Natural killer cell (primary cell): ENCODE data around the gene ERMP1. TPM values are rescaled to one million over a fixed set of nuclear protein-coding genes. Genes with fewer than 3 reads are reported as not detected.
"Not testable (repeated sequence)": the region's sequence is repeated elsewhere in the genome, so short reads cannot be mapped to it uniquely, and the experiment has no call there.

ENCODE experiments used
- ATAC-seq, 3 donors: fragments of 150-1000 bp in 2 of 3; fragments of 200-7000 bp in 1 of 3; cut with Tn5 transposase; 1 replicate in 1 of 3; 2 replicates in 2 of 3; pipeline ENCODE4 v1.10.0; 2021; ENCODE audit warnings: mild to moderate bottlenecking in 2 of 3, moderate library complexity in 2 of 3
- DNase-seq, 2 donors: peaks; one replicate each; pipeline versions ENCODE4 v3.0.0 to v3.0.0-alpha.2; 2013 to 2021; ENCODE audit warnings: mixed read lengths in 1 of 2
- H3K27ac ChIP-seq: one replicate; pipeline ENCODE4 v1.5.1; 2013; ENCODE audit warnings: mild to moderate bottlenecking, low read length
- H3K27me3 ChIP-seq: one replicate; pipeline ENCODE4 v1.6.1; 2013; ENCODE audit warnings: low read length; ENCODE audit not compliant: control insufficient read depth, insufficient read depth
- H3K36me3 ChIP-seq: one replicate; pipeline ENCODE4 v1.6.1; 2013; ENCODE audit warnings: low read length; ENCODE audit not compliant: control insufficient read depth, insufficient read depth
- H3K4me1 ChIP-seq: one replicate; pipeline ENCODE4 v1.6.1; 2013; ENCODE audit warnings: low read length; ENCODE audit not compliant: control insufficient read depth, insufficient read depth
- H3K4me3 ChIP-seq: one replicate; pipeline ENCODE4 v1.5.1; 2013; ENCODE audit warnings: low read length
- H3K9me3 ChIP-seq: one replicate; pipeline ENCODE4 v1.6.1; 2013; ENCODE audit warnings: low read length; ENCODE audit not compliant: control insufficient read depth, insufficient read depth
- H3K27ac Mint-ChIP-seq, 2 donors: one replicate each; pipeline ENCODE4 v1.8.0; 2022; ENCODE audit warnings: mild to moderate bottlenecking in 2 of 2, mixed read lengths in 2 of 2, moderate library complexity in 1 of 2
- H3K27me3 Mint-ChIP-seq, 2 donors: one replicate each; pipeline ENCODE4 v1.8.0; 2022; ENCODE audit warnings: low read depth in 2 of 2, mixed read lengths in 2 of 2
- H3K36me3 Mint-ChIP-seq: one replicate; pipeline ENCODE4 v1.8.0; 2022; ENCODE audit warnings: mixed read lengths
- H3K4me1 Mint-ChIP-seq, 2 donors: one replicate each; pipeline ENCODE4 v1.8.0; 2022; ENCODE audit warnings: mixed read lengths in 2 of 2
- H3K4me3 Mint-ChIP-seq: one replicate; pipeline ENCODE4 v1.8.0; 2022; ENCODE audit warnings: mild to moderate bottlenecking, moderate library complexity, mixed read lengths
- H3K9me3 Mint-ChIP-seq, 2 donors: one replicate each; pipeline ENCODE4 v1.8.0; 2022; ENCODE audit warnings: mixed read lengths in 2 of 2
- CTCF ChIP-seq: fragments of 200-600 bp; IDR thresholded peaks from one replicate; pipeline ENCODE4 v1.8.0; 2022; ENCODE audit warnings: antibody characterized with exemption
- WGBS: methylation state at CpG from one replicate; pipeline ENCODE4 v1.1.7; 2013; ENCODE audit warnings: missing lambda C conversion rate; ENCODE audit not compliant: insufficient coverage; 5-methylcytosine and 5-hydroxymethylcytosine counted together
- intact Hi-C: fragments of 100-400 bp; cut with micrococcal nuclease; formaldehyde crosslinking; loops from one replicate; pipeline ENCODE4 v1.14.2; 2022
- total RNA-seq, 4 donors: library from RNA; stranded (reverse); fragments of 120-200 nt in 1 of 4; gene quantifications; one replicate each; pipeline versions ENCODE4 v1.2.3 to v1.2.4, GENCODE V29; 2013 to 2022

Gene ERMP1, protein sequence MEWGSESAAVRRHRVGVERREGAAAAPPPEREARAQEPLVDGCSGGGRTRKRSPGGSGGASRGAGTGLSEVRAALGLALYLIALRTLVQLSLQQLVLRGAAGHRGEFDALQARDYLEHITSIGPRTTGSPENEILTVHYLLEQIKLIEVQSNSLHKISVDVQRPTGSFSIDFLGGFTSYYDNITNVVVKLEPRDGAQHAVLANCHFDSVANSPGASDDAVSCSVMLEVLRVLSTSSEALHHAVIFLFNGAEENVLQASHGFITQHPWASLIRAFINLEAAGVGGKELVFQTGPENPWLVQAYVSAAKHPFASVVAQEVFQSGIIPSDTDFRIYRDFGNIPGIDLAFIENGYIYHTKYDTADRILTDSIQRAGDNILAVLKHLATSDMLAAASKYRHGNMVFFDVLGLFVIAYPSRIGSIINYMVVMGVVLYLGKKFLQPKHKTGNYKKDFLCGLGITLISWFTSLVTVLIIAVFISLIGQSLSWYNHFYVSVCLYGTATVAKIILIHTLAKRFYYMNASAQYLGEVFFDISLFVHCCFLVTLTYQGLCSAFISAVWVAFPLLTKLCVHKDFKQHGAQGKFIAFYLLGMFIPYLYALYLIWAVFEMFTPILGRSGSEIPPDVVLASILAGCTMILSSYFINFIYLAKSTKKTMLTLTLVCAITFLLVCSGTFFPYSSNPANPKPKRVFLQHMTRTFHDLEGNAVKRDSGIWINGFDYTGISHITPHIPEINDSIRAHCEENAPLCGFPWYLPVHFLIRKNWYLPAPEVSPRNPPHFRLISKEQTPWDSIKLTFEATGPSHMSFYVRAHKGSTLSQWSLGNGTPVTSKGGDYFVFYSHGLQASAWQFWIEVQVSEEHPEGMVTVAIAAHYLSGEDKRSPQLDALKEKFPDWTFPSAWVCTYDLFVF
- total RNA-seq = 10 to 100 TPM; 24.7 to 52.0 (median 29.3) TPM
- 69.9 TPM for total RNA-seq (2013)

- DNase-seq (peak; percentile 88 to 93), ATAC-seq (peak; percentile 92 to 97 (median 93))
- H3K27ac Mint-ChIP-seq = peak within 1 kb of the TSS; percentile 91 to 95
- peaks cover 0 to 2% of the 10 kb centered on the region in 2 donors for H3K27me3 Mint-ChIP-seq
- H3K4me3 ChIP-seq = peak within 1 kb of the TSS; percentile 63
- TF ChIP-seq CTCF = peak; percentile 90
- whole genome bisulfite sequencing = 1% methylated on average over 93 of the region's 95 CpGs
- peaks cover 13% of the 10 kb centered on the region for H3K4me1 ChIP-seq
- intact Hi-C loops = loop anchor here (2.0 kb wide), 1 partner anchor 18 kb away; no protein-coding TSS in a partner anchor
- no peaks in the 10 kb centered on the region for H3K36me3 Mint-ChIP-seq
- H3K4me3 Mint-ChIP-seq = peak within 1 kb of the TSS; percentile 95
- H3K27me3 ChIP-seq = no peaks in the 10 kb centered on the region
- peak within 1 kb of the TSS; percentile 1 for H3K27ac ChIP-seq
- peaks cover 8% of the 10 kb centered on the region for H3K36me3 ChIP-seq
- H3K9me3 ChIP-seq = no peaks in the 10 kb centered on the region
- H3K4me1 Mint-ChIP-seq = peaks cover 47 to 48% of the 10 kb centered on the region in 2 donors
- H3K9me3 Mint-ChIP-seq = no peaks in the 10 kb centered on the region
Observed at GRCh38 chr9:5832538-5833529, at the start of gene ERMP1. Gene ERMP1 (minus strand): TSS chr9:5833117. CDS start chr9:5833027, 90 bp downstream.

DNA sequence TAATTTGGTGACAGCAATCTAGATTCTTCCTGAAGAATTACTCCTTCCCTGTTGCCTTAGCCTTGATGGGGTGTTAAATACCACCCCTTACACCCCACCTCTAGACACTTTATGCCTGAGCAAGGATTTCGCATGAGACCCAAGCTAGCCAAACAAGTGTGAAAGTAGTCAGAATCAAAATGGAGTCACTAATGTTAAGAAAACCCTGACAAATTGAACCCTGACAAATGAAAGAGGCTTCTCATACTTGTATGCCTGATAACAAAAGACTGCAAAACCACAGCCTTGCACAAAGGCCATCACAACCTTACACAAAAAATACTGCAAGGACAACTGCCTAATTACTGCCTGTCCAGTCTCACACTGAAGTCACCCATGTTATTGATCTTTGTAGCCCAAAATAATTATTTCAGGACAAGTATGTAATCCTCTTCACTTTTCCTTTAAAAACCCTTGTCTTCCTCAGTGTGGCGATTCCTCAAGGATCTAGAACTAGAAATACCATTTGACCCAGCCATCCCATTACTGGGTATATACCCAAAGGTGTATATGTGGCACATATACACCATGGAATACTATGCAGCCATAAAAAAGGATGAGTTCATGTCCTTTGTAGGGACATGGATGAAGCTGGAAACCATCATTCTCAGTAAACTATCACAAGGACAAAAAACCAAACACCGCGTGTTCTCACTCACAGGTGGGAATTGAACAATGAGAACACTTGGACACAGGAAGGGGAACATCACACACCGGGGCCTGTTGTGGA lies 49.5 kb upstream of the ERMP1 start:
- ATAC-seq, H3K9me3 Mint-ChIP-seq, H3K27ac Mint-ChIP-seq, H3K4me3 Mint-ChIP-seq, H3K27me3 ChIP-seq, intact Hi-C loops, H3K27ac ChIP-seq, H3K36me3 ChIP-seq, H3K9me3 ChIP-seq, H3K27me3 Mint-ChIP-seq, DNase-seq, H3K36me3 Mint-ChIP-seq, H3K4me3 ChIP-seq: not testable (repeated sequence)
- H3K4me1 Mint-ChIP-seq = peaks cover 13 to 24% of the 10 kb centered on the region in 2 donors
- 100% methylated on average over 5 of the region's 5 CpGs for WGBS
- H3K4me1 ChIP-seq = peaks cover 12% of the 10 kb centered on the region

DNA sequence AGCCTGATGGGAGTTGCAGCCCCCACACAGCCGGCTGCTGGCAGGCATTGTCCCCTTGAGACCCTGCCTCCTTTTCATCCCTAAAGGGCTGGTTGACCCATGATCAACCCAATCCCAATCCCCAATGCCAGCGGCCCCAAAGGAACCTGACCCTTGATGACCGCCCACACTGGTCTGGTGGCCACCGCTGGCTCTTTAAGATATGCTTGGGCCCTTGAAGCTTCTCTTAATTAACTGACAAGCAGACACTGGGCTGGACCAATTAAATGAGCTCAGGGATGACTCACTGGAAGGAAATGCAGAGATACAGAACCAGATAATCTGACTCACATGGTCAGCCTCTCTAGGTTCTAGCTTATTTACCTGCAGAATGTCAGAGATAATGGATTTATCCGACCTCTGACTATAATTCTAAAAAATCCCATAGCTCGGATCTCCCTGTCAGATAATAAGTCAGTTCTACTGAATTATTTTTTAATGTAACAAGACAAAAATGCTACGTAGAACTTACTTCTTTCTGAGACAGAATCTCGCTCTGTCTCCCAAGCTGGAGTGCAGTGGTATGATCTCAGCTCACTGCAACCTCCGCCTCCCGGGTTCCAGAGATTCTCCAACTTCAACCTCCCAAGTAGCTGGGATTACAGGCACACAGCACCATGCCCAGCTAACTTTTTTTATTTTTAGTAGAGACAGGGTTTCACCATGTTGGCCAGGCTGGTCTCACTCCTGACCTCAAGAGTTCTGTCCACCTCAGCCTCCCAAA lies 46.7 kb upstream of the ERMP1 start:
- intact Hi-C loops = loop anchor here (5.0 kb wide), 1 partner anchor 37 kb away; no protein-coding TSS in a partner anchor
- 92% methylated on average over 10 of the region's 10 CpGs for WGBS
- Histone ChIP-seq H3K27ac (no peak overlapping the region), H3K4me1 (peaks cover 17% of the 10 kb centered on the region), H3K9me3 (no peaks in the 10 kb centered on the region), H3K27me3 (no peaks in the 10 kb centered on the region), H3K36me3 (no peaks in the 10 kb centered on the region), H3K4me3 (no peak overlapping the region)
- TF ChIP-seq CTCF = no peak
- Mint-ChIP-seq H3K27me3 (no peaks in the 10 kb centered on the region), H3K27ac (no peak overlapping the region), H3K36me3 (no peaks in the 10 kb centered on the region), H3K4me1 (peaks cover 25 to 28% of the 10 kb centered on the region in 2 donors), H3K9me3 (no peaks in the 10 kb centered on the region), H3K4me3 (no peak overlapping the region)
- peak in 1 of 3 donors; percentile 50 for ATAC-seq
- DNase-seq = no peak
